Measurements from ENCODE around the gene SNX13.

SNX13 gene

GRCh38 chr7:17772581-17773288 is 167.6 kb downstream of the SNX13 start:
- DNase-seq, result no peak

DNA sequence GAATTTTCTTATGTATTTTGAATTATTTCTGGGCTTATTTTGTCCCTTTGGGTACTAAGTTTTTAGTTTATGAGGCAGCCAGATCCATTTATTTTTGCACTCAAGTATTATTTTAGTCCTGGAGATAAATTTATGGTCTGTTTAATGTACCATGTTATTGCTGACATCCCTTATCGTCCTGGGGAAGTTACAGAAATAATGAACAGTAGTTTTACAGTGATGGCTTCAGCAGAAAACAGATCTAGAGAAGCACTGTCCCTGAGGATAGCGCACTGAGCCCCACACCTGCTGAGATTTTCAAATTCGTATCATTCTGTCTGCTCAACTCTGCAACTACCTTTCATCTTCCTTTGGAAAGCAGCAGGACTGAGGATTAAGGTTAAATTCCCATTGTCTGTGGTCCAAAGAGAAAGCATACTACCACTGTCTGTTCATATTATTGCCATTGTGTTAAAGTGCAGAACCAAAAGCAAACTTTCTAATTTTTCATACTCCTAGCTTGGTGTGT is 168.3 kb downstream of the SNX13 start:
- no peak for DNase-seq

- no peak for DNase-seq
Measured at GRCh38 chr7:17770710-17771375, 169.5 kb downstream of the SNX13 start.

DNA sequence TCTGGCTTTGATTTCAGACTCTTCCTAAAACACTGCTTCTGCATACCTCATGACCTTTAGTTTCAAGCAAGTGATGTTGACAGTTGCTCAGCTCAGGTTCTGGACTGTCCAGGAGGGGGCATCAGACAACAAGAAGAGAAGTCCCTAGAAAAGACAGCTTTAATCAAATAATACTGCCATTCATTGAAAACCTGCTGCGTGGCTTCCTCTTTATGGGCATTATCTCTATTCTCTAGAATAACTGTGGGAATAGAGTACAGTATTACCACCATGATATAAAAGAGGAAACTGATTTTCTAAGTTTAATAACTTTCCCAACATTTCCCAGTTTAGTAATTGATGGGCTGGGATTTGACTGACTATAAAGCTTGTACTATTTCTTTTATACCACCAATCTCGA is 170.4 kb downstream of the SNX13 start:
- DNase-seq, result peak; percentile 58

- no peak for DNase-seq
Measured at GRCh38 chr7:17758008-17758407, 182.3 kb downstream of the SNX13 start.

- no peak for DNase-seq
Measured at GRCh38 chr7:17746020-17746530, 194.2 kb downstream of the SNX13 start.

- no peak for DNase-seq
Measured at GRCh38 chr7:17745610-17746009, 194.7 kb downstream of the SNX13 start.

DNA sequence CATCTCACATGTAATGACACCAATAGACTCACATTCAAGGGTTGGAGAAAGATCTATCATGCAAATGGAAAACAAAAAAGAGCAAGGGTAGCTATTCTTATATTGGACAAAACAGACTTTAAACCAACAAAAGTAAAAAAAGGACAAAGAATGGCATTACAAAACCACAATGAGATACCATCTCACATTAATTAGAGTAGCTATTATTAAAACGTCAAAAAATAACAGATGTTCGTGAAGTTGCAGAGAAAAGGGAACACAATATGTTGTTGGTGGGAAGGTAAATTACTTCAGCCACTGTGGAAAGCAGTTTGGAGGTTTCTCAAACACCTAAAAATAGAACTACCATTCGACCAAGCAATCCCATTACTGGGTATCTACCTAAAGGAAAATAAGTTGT is 197.0 kb downstream of the SNX13 start:
- no peak for DNase-seq

DNA sequence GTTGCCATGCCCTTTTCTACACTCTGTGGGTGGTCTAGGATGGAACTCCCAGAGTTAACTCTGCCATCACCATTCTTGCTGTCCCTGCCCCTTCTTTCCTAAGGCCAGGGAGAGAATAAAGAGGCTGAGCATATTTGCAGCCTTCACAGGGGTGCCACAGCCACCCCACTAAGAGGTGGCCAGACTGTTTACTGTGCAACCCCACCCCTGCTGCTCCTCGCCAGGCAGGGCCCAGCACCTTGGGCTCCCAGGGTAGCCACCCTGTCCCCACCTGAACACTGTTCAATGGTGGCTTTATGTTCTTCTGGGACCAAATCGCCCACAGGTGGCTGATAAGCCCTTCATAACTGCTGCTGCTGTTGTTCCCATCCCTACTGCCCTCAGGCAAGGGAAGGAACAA is 198.9 kb downstream of the SNX13 start:
- no peak for DNase-seq
